Adrenal gland (tissue), 5 donors: ENCODE results near the gene ATG101.

Source experiments
- POLR2A ChIP-seq, 2 donors: fragments of 450-650 bp; IDR thresholded peaks; one replicate each; pipeline ENCODE4 v1.6.1; 2017; ENCODE audit warnings: antibody characterized with exemption in 2 of 2, mild to moderate bottlenecking in 2 of 2, moderate library complexity in 1 of 2
- TF ChIP-seq, protein P1 (sequence below), 6 experiments: fragments of 450-650 bp in 4 of 6; fragments of 200-600 bp in 2 of 6; sonication (generic) in 1 of 6; IDR thresholded peaks; 1 replicate in 5 of 6; 2 replicates in 1 of 6; pipeline versions ENCODE4 v1.5.1 to v1.8.0; 2016 to 2021; ENCODE audit warnings: antibody characterized with exemption in 6 of 6, mild to moderate bottlenecking in 2 of 6, moderate library complexity in 1 of 6
- donor health status: DM: no; HTN: no; CAD: no.

GRCh38 chr12:52020539-52021336 is 49.0 kb upstream of the ATG101 start:
- TF ChIP-seq, protein P1, sequence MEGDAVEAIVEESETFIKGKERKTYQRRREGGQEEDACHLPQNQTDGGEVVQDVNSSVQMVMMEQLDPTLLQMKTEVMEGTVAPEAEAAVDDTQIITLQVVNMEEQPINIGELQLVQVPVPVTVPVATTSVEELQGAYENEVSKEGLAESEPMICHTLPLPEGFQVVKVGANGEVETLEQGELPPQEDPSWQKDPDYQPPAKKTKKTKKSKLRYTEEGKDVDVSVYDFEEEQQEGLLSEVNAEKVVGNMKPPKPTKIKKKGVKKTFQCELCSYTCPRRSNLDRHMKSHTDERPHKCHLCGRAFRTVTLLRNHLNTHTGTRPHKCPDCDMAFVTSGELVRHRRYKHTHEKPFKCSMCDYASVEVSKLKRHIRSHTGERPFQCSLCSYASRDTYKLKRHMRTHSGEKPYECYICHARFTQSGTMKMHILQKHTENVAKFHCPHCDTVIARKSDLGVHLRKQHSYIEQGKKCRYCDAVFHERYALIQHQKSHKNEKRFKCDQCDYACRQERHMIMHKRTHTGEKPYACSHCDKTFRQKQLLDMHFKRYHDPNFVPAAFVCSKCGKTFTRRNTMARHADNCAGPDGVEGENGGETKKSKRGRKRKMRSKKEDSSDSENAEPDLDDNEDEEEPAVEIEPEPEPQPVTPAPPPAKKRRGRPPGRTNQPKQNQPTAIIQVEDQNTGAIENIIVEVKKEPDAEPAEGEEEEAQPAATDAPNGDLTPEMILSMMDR (IDR thresholded peaks at IDR 0.05) = peak; percentile 32 to 65 (median 54)
- TF ChIP-seq POLR2A (IDR thresholded peaks at IDR 0.05) = no peak
